Stimulated activated CD8-positive, alpha-beta memory T cell treated with anti-CD3 and anti-CD28 coated beads, Interleukin-12 subunit alpha, Interleukin-12 subunit beta, amount 100 ng/mL, for 4 hours (primary cell): Measurements from ENCODE around the gene TMEM269.
A peak's percentile ranks its signal among the peaks of the same experiment; 100 is the strongest.

Experiments used
- DNase-seq: peaks from one replicate; pipeline ENCODE4 v3.0.0-alpha.2; 2020; ENCODE audit warnings: low read depth

The TMEM269 gene

GRCh38 chr1:42784946-42785693 is at the start of gene TMEM269:
TSS of gene TMEM269 (plus strand) at chr1:42784991. CDS start at chr1:42789894, 4,903 bp downstream.
- DNase-seq, result peak; percentile 14

- DNase-seq, result no peak
These were observed 49.7 kb upstream of the TMEM269 start for GRCh38 chr1:42735056-42735455.

GRCh38 chr1:42735477-42736105 is 49.2 kb upstream of the TMEM269 start:
- DNase-seq, result no peak

- no peak for DNase-seq
These were observed 48.6 kb upstream of the TMEM269 start for GRCh38 chr1:42736152-42736551.

GRCh38 chr1:42736571-42737200 is 48.1 kb upstream of the TMEM269 start:
- no peak for DNase-seq

GRCh38 chr1:42737257-42737656 is 47.5 kb upstream of the TMEM269 start:
- DNase-seq, result no peak

GRCh38 chr1:42737986-42738677 is 46.7 kb upstream of the TMEM269 start:
- no peak for DNase-seq

GRCh38 chr1:42738678-42739226 is 46.0 kb upstream of the TMEM269 start:
- no peak for DNase-seq

- DNase-seq, result no peak
These were observed 44.8 kb upstream of the TMEM269 start, which contains the start of gene CLDN19 for GRCh38 chr1:42739753-42740700. TSS of gene CLDN19 (minus strand) at chr1:42740236. CDS start at chr1:42740063, 173 bp downstream.

GRCh38 chr1:42740851-42741580 is 43.8 kb upstream of the TMEM269 start:
- no peak for DNase-seq

GRCh38 chr1:42741706-42742105 is 43.1 kb upstream of the TMEM269 start:
- no peak for DNase-seq

- DNase-seq, result no peak
These were observed 42.6 kb upstream of the TMEM269 start for GRCh38 chr1:42742141-42742540.

GRCh38 chr1:42742617-42743316 is 42.0 kb upstream of the TMEM269 start:
- DNase-seq, result no peak

GRCh38 chr1:42743317-42744147 is 41.3 kb upstream of the TMEM269 start:
- DNase-seq, result no peak

GRCh38 chr1:42744148-42744413 is 40.7 kb upstream of the TMEM269 start:
- DNase-seq, result no peak

GRCh38 chr1:42745851-42746250 is 38.9 kb upstream of the TMEM269 start:
- no peak for DNase-seq

- DNase-seq, result no peak
These were observed 38.2 kb upstream of the TMEM269 start for GRCh38 chr1:42746436-42747105.

GRCh38 chr1:42747125-42747524 is 37.7 kb upstream of the TMEM269 start:
- DNase-seq, result no peak
